GM12878 (cell line): ENCODE results near the gene PPM1D. TPM values are rescaled to one million over a fixed set of nuclear protein-coding genes. Genes with fewer than 3 reads are reported as not detected.

Experiments
- ATAC-seq: fragments of 200-7000 bp; cut with Tn5 transposase; 3 replicates; pipeline ENCODE4 v1.9.1; 2020; ENCODE audit warnings: mild to moderate bottlenecking, moderate library complexity
- BruUV-seq: library from RNA; stranded (reverse); fragments of 400-500 nt; replicated peaks from 2 replicates; lab custom pipeline; 2021; lab: Mats Ljungman, UMichigan
- CTCF ChIA-PET: fragments of 300-600 bp; sonication (Branson Sonifier 250); formaldehyde crosslinking; extraction: SDS; loops from one replicate; lab custom pipeline; 2021; ENCODE audit warnings: inconsistent platforms; lab: Yijun Ruan, JAX
- POLR2A ChIA-PET: fragments of 350-600 bp; formaldehyde crosslinking; extraction: SDS; loops from one replicate; lab custom pipeline; 2021; ENCODE audit warnings: inconsistent platforms; lab: Charles Lee
- RAD21 ChIA-PET: fragments of 300-600 bp; sonication (Branson Sonifier 250); formaldehyde crosslinking; loops from one replicate; lab custom pipeline; 2023; ENCODE audit warnings: antibody characterized with exemption; ENCODE audit not compliant: unreplicated experiment; lab: Charles Lee
- SMC1A ChIA-PET: fragments of 300-600 bp; sonication (Branson Sonifier 250); formaldehyde crosslinking; loops from one replicate; lab custom pipeline; 2023; ENCODE audit not compliant: unreplicated experiment, uncharacterized antibody; lab: Charles Lee
- DNase-seq: peaks from one replicate; pipeline ENCODE4 v3.0.0-alpha.2; 2011; ENCODE audit warnings: low read depth, low spot score
- FAIRE-seq: peaks from 3 replicates; lab custom pipeline; 2011; peaks lifted over from hg19 to GRCh38; lab: Jason Lieb, UNC
- H2AFZ ChIP-seq: 2 replicates; pipeline ENCODE4 v1.6.0; 2011; ENCODE audit warnings: low read depth, low read length, control low read depth; ENCODE audit not compliant: control insufficient read depth
- H3K27ac ChIP-seq: 2 replicates; pipeline ENCODE4 v1.5.1; 2011; ENCODE audit warnings: control low read depth; ENCODE audit not compliant: control insufficient read depth, insufficient read depth
- H3K27me3 ChIP-seq, 2 experiments: replicated peaks in 1 of 2; 2 replicates each; pipeline versions ENCODE4 v1.6.0 to v1.6.1; 2011; ENCODE audit warnings: low read length in 1 of 2; ENCODE audit not compliant: control insufficient read depth in 2 of 2, insufficient read depth in 2 of 2
- H3K36me3 ChIP-seq, 2 experiments: 2 replicates each; pipeline ENCODE4 v1.5.1; 2011; ENCODE audit warnings: low read length in 1 of 2; ENCODE audit not compliant: control insufficient read depth in 2 of 2, insufficient read depth in 2 of 2
- H3K4me1 ChIP-seq: 2 replicates; pipeline ENCODE4 v1.6.1; 2011; ENCODE audit warnings: mild to moderate bottlenecking, low read length, moderate library complexity, mixed read lengths; ENCODE audit not compliant: control insufficient read depth, insufficient read depth
- H3K4me2 ChIP-seq: 2 replicates; pipeline ENCODE4 v1.6.0; 2011; ENCODE audit warnings: control low read depth; ENCODE audit not compliant: control insufficient read depth, insufficient read depth
- H3K4me3 ChIP-seq: fragments of 200-600 bp; sonication (generic); 2 replicates; pipeline ENCODE4 v1.5.1; 2016
- H3K79me2 ChIP-seq: 2 replicates; pipeline ENCODE4 v1.6.0; 2011; ENCODE audit warnings: low read length; ENCODE audit not compliant: control insufficient read depth, insufficient read depth
- H3K9ac ChIP-seq: 2 replicates; pipeline ENCODE4 v1.8.0; 2011; ENCODE audit warnings: low read length, control low read depth, mixed read lengths; ENCODE audit not compliant: control insufficient read depth, insufficient read depth
- H3K9me3 ChIP-seq: replicated peaks from 3 replicates; pipeline ENCODE4 v1.5.1; 2011; ENCODE audit warnings: mild to moderate bottlenecking, low read length; ENCODE audit not compliant: control insufficient read depth, insufficient read depth
- H4K20me1 ChIP-seq: 2 replicates; pipeline ENCODE4 v1.6.0; 2011; ENCODE audit not compliant: control insufficient read depth, insufficient read depth
- ETV6 ChIP-seq, 2 experiments: fragments of 450-650 bp in 1 of 2; IDR thresholded peaks in 1 of 2; conservative IDR thresholded peaks in 1 of 2; 2 replicates each; pipeline ENCODE4 v1.6.1; 2014; ENCODE audit warnings: antibody characterized with exemption in 1 of 2, borderline replicate concordance in 1 of 2, low read depth in 1 of 2, mild to moderate bottlenecking in 1 of 2, moderate library complexity in 1 of 2
- NFXL1 ChIP-seq: fragments of 450-650 bp; IDR thresholded peaks from 2 replicates; pipeline ENCODE4 v1.6.1; 2017; ENCODE audit warnings: antibody characterized with exemption, mild to moderate bottlenecking, borderline replicate concordance
- POLR2AphosphoS5 ChIP-seq: IDR thresholded peaks from 2 replicates; pipeline ENCODE4 v1.6.1; 2011; ENCODE audit warnings: mild to moderate bottlenecking, low read length, inconsistent platforms
- RAD21 ChIP-seq: IDR thresholded peaks from 2 replicates; pipeline ENCODE4 v1.6.1; 2011; ENCODE audit warnings: mild to moderate bottlenecking, low read depth, low read length, moderate library complexity; ENCODE audit not compliant: insufficient read depth
- RELB ChIP-seq: fragments of 450-650 bp; IDR thresholded peaks from 2 replicates; pipeline ENCODE4 v1.6.1; 2017; ENCODE audit warnings: low read depth, mild to moderate bottlenecking, moderate library complexity
- SIX5 ChIP-seq: IDR thresholded peaks from 2 replicates; pipeline ENCODE4 v1.6.1; 2011; ENCODE audit warnings: mild to moderate bottlenecking, low read depth, low read length, moderate library complexity; ENCODE audit not compliant: severe bottlenecking
- SMC3 ChIP-seq: IDR thresholded peaks from 2 replicates; pipeline ENCODE4 v1.6.1; 2011; ENCODE audit warnings: low read length, improper control_type of control experiment, borderline replicate concordance
- ZNF384 ChIP-seq: IDR thresholded peaks from 2 replicates; pipeline ENCODE4 v1.6.1; 2012; ENCODE audit warnings: low read depth, mild to moderate bottlenecking, low read length, improper control_type of control experiment, borderline replicate concordance
- WGBS: methylation state at CpG from one replicate; pipeline ENCODE4 v1.1.6; 2016; ENCODE audit warnings: low lambda C conversion rate; ENCODE audit not compliant: insufficient replicate concordance, insufficient coverage; ENCODE audit errors: missing lambda C conversion rate; 5-methylcytosine and 5-hydroxymethylcytosine counted together
- in situ Hi-C: fragments of 300-500 bp; cut with MboI; formaldehyde crosslinking; loops from 9 replicates; pipeline ENCODE4 v1.14.3; 2018; ENCODE audit warnings: mixed read lengths
- intact Hi-C: fragments of 100-400 bp; cut with micrococcal nuclease; formaldehyde crosslinking; loops from one replicate; pipeline ENCODE4 v1.14.2; 2022; ENCODE audit not compliant: unreplicated experiment
- polyA plus RNA-seq, 11 experiments: library from polyadenylated mRNA; depleted of rRNA in 4 of 11; unstranded in 6 of 11; stranded (reverse) in 5 of 11; fragments of >200 nt; fragmentation: Nextera tagmentation in 4 of 11; fragmentation: Illumina TruSeq in 1 of 11; extraction: Ambion mirVana in 4 of 11; extraction: Trizol in 1 of 11; gene quantifications; 1 replicate in 1 of 11; 2 replicates in 10 of 11; pipeline versions ENCODE4 v1.2.1 to v1.2.3, GENCODE V29; 2011 to 2016; ENCODE audit warnings: inconsistent platforms in 2 of 11, missing spikeins in 2 of 11, low read depth in 1 of 11
- total RNA-seq, 4 experiments: library from RNA; depleted of rRNA in 3 of 4; stranded (reverse); fragments of >200 nt in 3 of 4; fragmentation: Illumina TruSeq in 1 of 4; extraction: Trizol in 1 of 4; gene quantifications; 2 replicates each; pipeline versions ENCODE4 v1.2.1 to v1.2.3, GENCODE V29; 2013 to 2021
- TF ChIP-seq, protein P1 (sequence below), 3 experiments: IDR thresholded peaks in 2 of 3; conservative IDR thresholded peaks in 1 of 3; 2 replicates each; pipeline ENCODE4 v1.5.1; 2011; ENCODE audit warnings: low read depth in 3 of 3, low read length in 3 of 3, mild to moderate bottlenecking in 3 of 3, control low read depth in 2 of 3, moderate library complexity in 2 of 3, inconsistent platforms in 1 of 3, mixed read lengths in 1 of 3; ENCODE audit not compliant: control insufficient read depth in 2 of 3, insufficient read depth in 1 of 3; ENCODE audit errors: extremely low read depth in 1 of 3

The PPM1D gene
- total and polyA plus RNA-seq, 10 of the 15 experiments (the other 5 are each of a cell fraction or from before 2014, with no cell fraction given) = 1.9 to 20.8 (median 10.7) TPM

DNA sequence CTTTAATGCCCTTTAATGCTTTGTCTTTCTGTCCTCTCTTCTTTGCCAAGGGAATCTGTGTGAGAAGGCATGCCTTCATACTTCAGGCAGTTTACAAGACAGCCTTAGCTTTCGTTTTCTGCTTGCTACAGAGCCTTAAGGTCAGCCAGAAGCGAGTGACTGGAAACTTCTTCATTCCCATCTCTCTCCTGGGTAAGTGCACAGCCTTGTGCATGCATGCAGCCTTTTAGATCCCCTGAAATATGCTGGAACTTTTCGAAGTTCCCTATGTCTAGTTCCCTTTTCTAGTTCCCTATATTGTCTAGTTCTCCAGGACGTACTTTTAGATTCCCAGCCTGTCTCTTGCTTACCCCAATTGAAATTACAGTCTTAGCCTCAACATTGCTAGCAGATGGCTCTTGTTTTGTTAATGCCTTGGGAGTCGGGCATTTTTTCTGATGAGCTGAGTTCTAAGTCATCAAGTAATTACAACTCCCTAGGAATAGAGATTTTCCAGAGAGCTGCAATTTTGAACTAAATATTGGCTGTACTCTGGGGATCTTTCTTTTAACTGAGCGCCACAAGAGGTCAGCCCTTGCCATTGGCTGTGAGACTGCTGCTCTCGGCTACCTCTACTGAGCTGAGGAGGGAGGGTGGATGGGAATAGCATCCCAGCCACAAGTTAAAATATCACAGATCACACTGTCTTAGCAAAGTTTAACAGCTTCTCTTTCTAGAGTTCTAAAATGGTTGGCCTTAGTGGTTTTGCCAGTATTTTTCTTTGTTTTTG lies 22.7 kb upstream of the PPM1D start:
- H3K36me3 ChIP-seq = no peaks in the 10 kb centered on the region
- no peaks in the 10 kb centered on the region; a peak in 1 of 4 replicates for H3K27me3 ChIP-seq
- H3K27ac ChIP-seq = peak overlapping the region; percentile 42; the same call in 1 of the 2 replicates
- H3K9me3 ChIP-seq = no peaks in the 10 kb centered on the region
- peak overlapping the region; percentile 24 for H3K9ac ChIP-seq
- peak; percentile 86 for FAIRE-seq
- ChIA-PET SMC1A (interaction anchor here (0.7 to 2.5 kb wide), 10 partner anchors 9 to 221 kb away, joined by 3 to 18 read pairs (median 4); partner anchors contain the start of gene PPM1D), CTCF (interaction anchor here (0.8 to 8.6 kb wide), 13 partner anchors 8 to 660 kb away, joined by 3 to 89 read pairs (median 3); partner anchors contain the start of gene PPM1D), POLR2A (interaction anchor here (0.6 to 1.2 kb wide), 5 partner anchors 13 to 73 kb away, joined by 3 to 5 read pairs (median 4); partner anchors contain the start of gene PPM1D), RAD21 (interaction anchor here (1.5 to 2.7 kb wide), 3 partner anchors 14 to 61 kb away, joined by 4 to 11 read pairs (median 4); no protein-coding TSS in a partner anchor)
- H2AFZ ChIP-seq = peak overlapping the region; percentile 90
- H4K20me1 ChIP-seq = no peaks in the 10 kb centered on the region
- in situ Hi-C loops = no loop called here
- TF ChIP-seq SIX5 (no peak), ZNF384 (no peak), RAD21 (peak; percentile 35; the same call in 1 of the 2 replicates), SMC3 (peak; percentile 29; the same call in 1 of the 2 replicates), POLR2AphosphoS5 (no peak), NFXL1 (no peak; the same call in 1 of the 2 replicates), ETV6 (conservative IDR thresholded peaks at IDR 0.05 in 1 of 2, IDR thresholded peaks at IDR 0.05 in 1 of 2; ENCODE audit: borderline replicate concordance in 1 of 2, low read depth in 1 of 2) (peak in 1 of 2 experiments; percentile 91; a peak in 1 of 4 replicates), RELB (no peak)
- TF ChIP-seq, protein P1, sequence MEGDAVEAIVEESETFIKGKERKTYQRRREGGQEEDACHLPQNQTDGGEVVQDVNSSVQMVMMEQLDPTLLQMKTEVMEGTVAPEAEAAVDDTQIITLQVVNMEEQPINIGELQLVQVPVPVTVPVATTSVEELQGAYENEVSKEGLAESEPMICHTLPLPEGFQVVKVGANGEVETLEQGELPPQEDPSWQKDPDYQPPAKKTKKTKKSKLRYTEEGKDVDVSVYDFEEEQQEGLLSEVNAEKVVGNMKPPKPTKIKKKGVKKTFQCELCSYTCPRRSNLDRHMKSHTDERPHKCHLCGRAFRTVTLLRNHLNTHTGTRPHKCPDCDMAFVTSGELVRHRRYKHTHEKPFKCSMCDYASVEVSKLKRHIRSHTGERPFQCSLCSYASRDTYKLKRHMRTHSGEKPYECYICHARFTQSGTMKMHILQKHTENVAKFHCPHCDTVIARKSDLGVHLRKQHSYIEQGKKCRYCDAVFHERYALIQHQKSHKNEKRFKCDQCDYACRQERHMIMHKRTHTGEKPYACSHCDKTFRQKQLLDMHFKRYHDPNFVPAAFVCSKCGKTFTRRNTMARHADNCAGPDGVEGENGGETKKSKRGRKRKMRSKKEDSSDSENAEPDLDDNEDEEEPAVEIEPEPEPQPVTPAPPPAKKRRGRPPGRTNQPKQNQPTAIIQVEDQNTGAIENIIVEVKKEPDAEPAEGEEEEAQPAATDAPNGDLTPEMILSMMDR (IDR thresholded peaks at IDR 0.05 in 2 of 3, conservative IDR thresholded peaks at IDR 0.05 in 1 of 3; ENCODE audit: control insufficient read depth in 2 of 3, extremely low read depth in 1 of 3, insufficient read depth in 1 of 3, low read depth in 3 of 3, low read length in 3 of 3) = peak in 1 of 3 experiments; percentile 38; a peak in 2 of 6 replicates
- intact Hi-C loops = loop anchor here (2.0 kb wide), 1 partner anchor 61 kb away; no protein-coding TSS in a partner anchor
- 24% methylated on average over 7 of the region's 7 CpGs for WGBS
- H3K4me1 ChIP-seq = no peaks in the 10 kb centered on the region; the same call in 1 of the 2 replicates
- BruUV-seq = no TSS peak
- peak overlapping the region; percentile 57; the same call in 1 of the 2 replicates for H3K4me3 ChIP-seq
- DNase-seq = peak; percentile 30
- no peaks in the 10 kb centered on the region for H3K79me2 ChIP-seq
- peak overlapping the region; percentile 72 for H3K4me2 ChIP-seq
- peak; percentile 92 for ATAC-seq
